Measurements from ENCODE around the gene TRABD2A.

DNA sequence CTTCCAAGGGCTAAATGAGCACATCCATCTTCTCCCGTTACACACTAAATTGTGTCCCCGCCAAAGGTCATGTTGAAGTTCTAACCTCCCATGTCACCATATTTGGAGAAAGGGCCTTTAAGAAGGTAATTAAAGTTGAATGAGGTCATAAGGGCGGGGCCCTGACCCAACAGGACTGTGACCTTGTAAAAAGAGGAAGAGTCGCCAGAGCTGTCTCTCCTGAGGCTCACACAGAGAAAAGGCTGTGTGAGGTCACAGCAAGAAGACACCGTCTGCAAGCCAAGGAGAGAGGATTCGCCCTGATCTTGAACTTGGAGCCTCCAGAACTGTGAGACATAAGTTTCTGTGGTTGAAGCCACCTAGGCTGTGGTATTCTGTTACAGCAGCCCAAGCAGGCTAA, 24.1 kb downstream of the TRABD2A start:
- TF ChIP-seq CTCF (conservative IDR thresholded peaks at IDR 0.05; ENCODE audit: low read length) (no peak), EZH2phosphoT487 (IDR thresholded peaks at IDR 0.05; ENCODE audit: borderline replicate concordance) (no peak)

All from Loucy (cell line).